Retinal pigment epithelial cell (primary cell): ENCODE data around the gene DMD.

Experiments used
- DNase-seq: peaks from one replicate; pipeline ENCODE4 v3.0.0-alpha.2; 2010; ENCODE audit warnings: low read depth
- H3K4me3 ChIP-seq: 2 replicates; pipeline ENCODE4 v1.5.1; 2011; ENCODE audit warnings: mild to moderate bottlenecking, low read length, control low read depth, moderate library complexity
- TF ChIP-seq, protein P1 (sequence below): conservative IDR thresholded peaks from 2 replicates; pipeline ENCODE4 v1.5.1; 2011; ENCODE audit warnings: low read depth, low read length, control low read depth, inconsistent platforms

The DMD gene

DNA sequence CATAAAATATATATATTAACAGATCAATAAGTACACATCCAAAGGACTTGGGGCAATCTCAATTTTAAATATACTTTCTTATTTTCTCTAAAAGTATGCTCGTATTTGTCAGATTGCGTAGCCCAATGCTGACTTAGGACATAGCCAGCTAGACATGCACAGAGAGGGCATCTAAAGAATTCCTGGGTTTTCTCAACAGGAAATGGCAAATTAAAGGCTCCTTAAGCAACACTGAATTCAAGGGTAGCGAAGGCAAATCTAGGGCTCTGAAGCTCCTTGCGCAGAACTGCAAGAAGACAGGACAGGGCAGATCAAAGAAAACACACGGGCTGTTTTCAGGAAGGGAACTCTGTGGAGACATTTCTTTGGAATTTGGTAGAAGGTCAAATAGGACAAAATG, 2044.9 kb downstream of the DMD start:
- no peak overlapping the region for H3K4me3 ChIP-seq
- DNase-seq = no peak
- TF ChIP-seq, protein P1, sequence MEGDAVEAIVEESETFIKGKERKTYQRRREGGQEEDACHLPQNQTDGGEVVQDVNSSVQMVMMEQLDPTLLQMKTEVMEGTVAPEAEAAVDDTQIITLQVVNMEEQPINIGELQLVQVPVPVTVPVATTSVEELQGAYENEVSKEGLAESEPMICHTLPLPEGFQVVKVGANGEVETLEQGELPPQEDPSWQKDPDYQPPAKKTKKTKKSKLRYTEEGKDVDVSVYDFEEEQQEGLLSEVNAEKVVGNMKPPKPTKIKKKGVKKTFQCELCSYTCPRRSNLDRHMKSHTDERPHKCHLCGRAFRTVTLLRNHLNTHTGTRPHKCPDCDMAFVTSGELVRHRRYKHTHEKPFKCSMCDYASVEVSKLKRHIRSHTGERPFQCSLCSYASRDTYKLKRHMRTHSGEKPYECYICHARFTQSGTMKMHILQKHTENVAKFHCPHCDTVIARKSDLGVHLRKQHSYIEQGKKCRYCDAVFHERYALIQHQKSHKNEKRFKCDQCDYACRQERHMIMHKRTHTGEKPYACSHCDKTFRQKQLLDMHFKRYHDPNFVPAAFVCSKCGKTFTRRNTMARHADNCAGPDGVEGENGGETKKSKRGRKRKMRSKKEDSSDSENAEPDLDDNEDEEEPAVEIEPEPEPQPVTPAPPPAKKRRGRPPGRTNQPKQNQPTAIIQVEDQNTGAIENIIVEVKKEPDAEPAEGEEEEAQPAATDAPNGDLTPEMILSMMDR = no peak

DNA sequence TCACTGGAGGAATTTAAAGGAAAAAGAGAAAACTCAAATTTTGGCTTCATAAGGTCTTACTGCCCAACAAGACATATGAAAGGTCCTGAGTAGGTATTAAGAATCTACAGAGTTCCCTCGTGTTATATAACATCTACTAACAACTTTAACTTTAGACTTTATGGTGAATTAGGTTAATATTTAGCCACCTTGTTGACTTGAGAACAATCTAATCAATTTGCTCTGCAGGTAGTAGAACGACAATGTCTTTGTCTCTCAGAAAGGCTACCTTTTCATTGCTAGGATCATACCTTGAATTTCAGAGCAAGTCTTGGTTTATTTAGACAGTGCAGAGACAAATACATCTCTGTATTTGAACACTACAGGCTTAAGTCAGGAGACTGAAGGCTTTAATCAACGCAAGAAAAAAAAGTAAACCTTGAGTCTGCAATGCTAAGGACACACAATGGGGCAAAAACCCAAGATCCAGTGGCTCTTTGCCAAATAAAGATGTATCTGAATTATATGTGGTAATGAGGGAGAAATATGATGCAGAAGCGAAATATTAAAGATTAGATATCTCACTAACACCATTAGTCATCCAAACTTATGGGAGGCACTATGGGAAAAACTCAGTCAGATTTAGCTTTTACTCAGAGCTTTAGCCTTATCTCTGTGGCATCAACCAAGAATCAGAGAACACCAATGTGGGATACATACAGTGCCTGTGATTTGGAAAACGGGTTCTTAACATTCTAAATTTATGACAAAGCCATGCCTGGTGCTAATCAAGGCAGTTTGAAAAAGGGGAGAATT, 2045.9 kb downstream of the DMD start:
- TF ChIP-seq, protein P1 = no peak
- peak; percentile 64 for DNase-seq
- H3K4me3 ChIP-seq = no peak overlapping the region

DNA sequence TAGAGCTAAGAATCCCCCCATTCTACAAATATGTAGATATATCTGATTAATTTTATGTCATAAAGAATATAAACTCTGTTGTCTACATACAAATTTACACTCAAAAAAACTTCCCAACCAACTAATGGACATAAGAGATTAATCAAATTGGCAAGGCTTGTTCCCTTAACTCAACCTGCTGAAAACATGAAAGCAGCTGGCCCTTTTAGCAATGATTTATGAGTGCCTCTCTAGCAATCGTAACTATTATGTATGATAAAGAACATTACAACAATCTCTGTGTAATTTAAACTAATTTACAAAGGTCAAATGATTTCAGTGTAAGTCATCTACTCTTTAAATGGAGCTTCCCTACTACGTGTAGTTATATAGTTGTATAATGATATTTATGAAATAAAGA, 2056.4 kb downstream of the DMD start:
- no peak for DNase-seq

DNA sequence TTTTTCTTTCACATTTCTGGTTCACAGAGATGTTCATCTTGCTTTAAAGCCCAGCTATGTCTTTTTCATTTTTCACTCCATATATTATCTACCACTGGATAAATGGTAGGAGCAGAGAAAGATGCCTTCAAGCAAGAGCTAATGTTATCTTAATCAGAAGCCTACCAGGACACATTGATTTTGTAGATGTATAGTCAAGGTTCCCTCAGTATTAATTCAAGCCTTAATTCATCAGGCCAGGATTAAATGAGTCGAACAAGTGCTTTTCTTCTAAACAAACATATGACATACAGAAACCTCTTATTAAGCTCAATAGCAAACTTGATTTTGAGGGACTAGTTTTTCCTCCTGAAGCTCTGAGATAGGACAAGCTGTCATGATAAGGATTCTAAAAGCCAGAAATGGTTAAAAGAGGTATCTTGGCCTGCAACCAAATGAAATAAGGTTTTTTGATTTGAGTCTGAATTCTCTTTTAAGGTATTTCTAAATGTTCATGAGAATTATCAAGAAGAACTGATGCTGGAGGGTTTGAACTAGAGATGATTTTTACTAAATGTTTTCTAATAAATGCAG, 2057.8 kb downstream of the DMD start:
- TF ChIP-seq, protein P1 = no peak
- H3K4me3 ChIP-seq = no peak overlapping the region
- no peak for DNase-seq

More for the DNA sequence above, 2056.4 kb downstream of the DMD start:
- TF ChIP-seq, protein P1 = no peak
- no peak overlapping the region for H3K4me3 ChIP-seq

DNA sequence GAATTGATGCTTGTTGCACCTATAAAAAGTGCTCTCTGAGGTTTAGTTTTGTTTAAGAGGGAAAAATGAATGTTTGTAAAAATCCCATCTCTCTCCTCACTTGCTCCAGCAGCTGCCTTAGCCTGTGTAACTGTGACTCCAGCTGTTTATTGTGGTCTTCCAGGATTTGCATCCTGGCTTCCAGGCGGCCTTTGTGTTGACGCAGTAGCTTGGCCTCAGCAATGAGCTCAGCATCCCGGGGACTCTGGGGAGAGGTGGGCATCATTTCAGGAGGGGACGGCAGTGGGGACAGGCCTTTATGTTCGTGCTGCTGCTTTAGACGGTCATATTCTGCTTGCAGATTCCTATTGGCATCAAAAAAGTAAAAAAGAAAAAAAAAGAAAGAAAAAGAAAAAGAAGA, 2064.2 kb downstream of the DMD start:
- no peak overlapping the region for H3K4me3 ChIP-seq

DNA sequence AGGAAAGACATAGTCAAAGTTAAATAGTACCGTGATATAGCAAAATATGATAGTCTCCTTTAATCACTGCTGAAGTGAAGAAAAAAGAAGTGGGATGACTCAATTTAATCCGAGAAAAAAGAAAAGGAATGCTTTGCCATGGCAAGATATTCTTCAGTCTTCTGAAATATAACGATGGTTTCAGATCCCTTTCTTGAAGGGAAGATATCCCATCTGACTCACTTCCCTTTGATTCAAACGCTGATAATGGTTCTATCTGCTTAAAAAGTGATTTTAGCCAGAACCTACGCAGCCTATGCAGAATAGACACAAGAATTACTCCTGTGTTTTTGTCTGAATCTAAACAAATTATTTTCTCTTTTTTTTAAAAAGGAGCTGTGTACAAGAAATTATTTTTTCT, 2071.4 kb downstream of the DMD start:
- TF ChIP-seq, protein P1 = no peak
- DNase-seq = no peak
- no peak overlapping the region for H3K4me3 ChIP-seq

More for the DNA sequence above, 2064.2 kb downstream of the DMD start:
- TF ChIP-seq, protein P1 = no peak
- no peak for DNase-seq

DNA sequence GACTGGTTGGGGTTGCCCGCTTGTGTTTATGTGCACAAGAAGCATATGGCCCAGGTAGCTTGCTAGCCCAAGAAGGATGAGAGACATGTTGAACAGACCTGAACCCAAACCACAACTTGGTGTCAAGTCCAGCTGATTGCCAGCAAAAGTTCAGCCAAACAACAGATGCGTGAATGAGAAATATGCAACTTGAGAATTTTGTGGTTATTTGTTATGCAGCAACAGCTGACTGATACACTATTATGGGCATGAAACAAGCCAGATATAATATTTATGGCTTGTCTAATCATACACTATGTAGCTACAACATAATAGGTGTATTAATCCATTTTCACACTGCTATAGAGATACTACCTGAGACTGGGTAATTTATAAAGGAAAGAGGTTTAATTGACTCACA, 2073.2 kb downstream of the DMD start:
- DNase-seq = no peak
- TF ChIP-seq, protein P1 = no peak
- H3K4me3 ChIP-seq = no peak overlapping the region
